ENCODE data around the gene MUC7. TPM values are rescaled to one million over a fixed set of nuclear protein-coding genes. Genes with fewer than 3 reads are reported as not detected.

The MUC7 gene
- total and polyA plus RNA-seq, 10 donors = not detected

DNA sequence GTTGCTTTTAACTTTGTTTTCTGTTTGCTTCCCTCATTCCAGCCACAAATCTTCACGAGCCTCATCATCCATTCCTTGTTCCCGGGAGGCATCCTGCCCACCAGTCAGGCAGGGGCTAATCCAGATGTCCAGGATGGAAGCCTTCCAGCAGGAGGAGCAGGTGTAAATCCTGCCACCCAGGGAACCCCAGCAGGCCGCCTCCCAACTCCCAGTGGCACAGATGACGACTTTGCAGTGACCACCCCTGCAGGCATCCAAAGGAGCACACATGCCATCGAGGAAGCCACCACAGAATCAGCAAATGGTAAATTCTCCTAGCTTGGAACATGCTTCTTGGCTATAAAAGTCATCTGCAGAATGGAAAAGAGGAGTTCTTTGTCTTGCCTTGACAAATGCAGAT is 59.0 kb downstream of the MUC7 start:
- Histone ChIP-seq H3K4me3 (no peak overlapping the region), H3K4me1 (no peaks in the 10 kb centered on the region), H3K27me3 (replicated peaks in 1 of 7) (peaks cover 0 to 15% (median 0%) of the 10 kb centered on the region in 7 donors), H3K27ac (no peak overlapping the region), H3K36me3 (no peaks in the 10 kb centered on the region), H3K9me3 (no peaks in the 10 kb centered on the region)
- no peak for DNase-seq
- TF ChIP-seq, protein P1, sequence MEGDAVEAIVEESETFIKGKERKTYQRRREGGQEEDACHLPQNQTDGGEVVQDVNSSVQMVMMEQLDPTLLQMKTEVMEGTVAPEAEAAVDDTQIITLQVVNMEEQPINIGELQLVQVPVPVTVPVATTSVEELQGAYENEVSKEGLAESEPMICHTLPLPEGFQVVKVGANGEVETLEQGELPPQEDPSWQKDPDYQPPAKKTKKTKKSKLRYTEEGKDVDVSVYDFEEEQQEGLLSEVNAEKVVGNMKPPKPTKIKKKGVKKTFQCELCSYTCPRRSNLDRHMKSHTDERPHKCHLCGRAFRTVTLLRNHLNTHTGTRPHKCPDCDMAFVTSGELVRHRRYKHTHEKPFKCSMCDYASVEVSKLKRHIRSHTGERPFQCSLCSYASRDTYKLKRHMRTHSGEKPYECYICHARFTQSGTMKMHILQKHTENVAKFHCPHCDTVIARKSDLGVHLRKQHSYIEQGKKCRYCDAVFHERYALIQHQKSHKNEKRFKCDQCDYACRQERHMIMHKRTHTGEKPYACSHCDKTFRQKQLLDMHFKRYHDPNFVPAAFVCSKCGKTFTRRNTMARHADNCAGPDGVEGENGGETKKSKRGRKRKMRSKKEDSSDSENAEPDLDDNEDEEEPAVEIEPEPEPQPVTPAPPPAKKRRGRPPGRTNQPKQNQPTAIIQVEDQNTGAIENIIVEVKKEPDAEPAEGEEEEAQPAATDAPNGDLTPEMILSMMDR (IDR thresholded peaks at IDR 0.05 in 8 of 11, conservative IDR thresholded peaks at IDR 0.05 in 3 of 11) = no peak
- TF ChIP-seq POLR2A (IDR thresholded peaks at IDR 0.05) (no peak), POLR2AphosphoS5 (IDR thresholded peaks at IDR 0.05) (no peak)
- WGBS, 5 donors = 65 to 91% (median 73%) methylated on average over 5 of the region's 5 CpGs
- intact Hi-C loops (cut with DNase I; ENCODE audit: low total_unique reads) = no loop called here

DNA sequence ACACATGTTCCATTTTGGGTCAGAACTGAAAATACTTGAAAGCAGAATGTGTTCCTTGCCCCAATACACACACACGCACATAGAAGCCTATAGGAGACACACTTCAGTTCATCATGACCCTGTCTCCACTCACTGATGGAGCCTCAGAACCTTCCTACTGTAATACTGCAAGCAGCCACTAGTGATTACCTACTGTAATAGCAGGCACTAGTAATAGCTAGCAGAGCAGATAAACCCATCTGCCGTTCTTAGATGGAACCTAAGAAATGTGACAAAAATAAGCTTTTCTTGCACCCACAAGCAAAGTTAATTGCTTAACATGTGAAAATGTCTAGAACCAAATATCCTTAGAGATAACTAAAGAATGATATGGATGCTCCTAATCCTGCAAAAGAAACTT is 60.0 kb downstream of the MUC7 start:
- H3K4me1 ChIP-seq = no peaks in the 10 kb centered on the region

More for the DNA sequence above, 60.0 kb downstream of the MUC7 start:
- H3K27ac ChIP-seq = no peak overlapping the region
- 54 to 77% (median 66%) methylated on average over 2 of the region's 2 CpGs for WGBS, 5 donors
- H3K4me3 ChIP-seq = no peak overlapping the region
- no peak for DNase-seq
- no peaks in the 10 kb centered on the region for H3K9me3 ChIP-seq
- no peaks in the 10 kb centered on the region for H3K36me3 ChIP-seq
- TF ChIP-seq, protein P1 (IDR thresholded peaks at IDR 0.05 in 8 of 11, conservative IDR thresholded peaks at IDR 0.05 in 3 of 11) = no peak
- TF ChIP-seq POLR2A (IDR thresholded peaks at IDR 0.05) (no peak), POLR2AphosphoS5 (IDR thresholded peaks at IDR 0.05) (no peak)
- intact Hi-C loops (cut with DNase I; ENCODE audit: low total_unique reads) = no loop called here
- peaks cover 0 to 15% (median 0%) of the 10 kb centered on the region in 7 donors for H3K27me3 ChIP-seq (replicated peaks in 1 of 7)

Other genes starting within 250 kb of the MUC7 start
- gene FDCSP, start 246.1 kb upstream of the MUC7 start, total RNA-seq = 10 to 100 TPM in 2 of 7 donors, 1 to 10 TPM in 5; 2.8 to 23.6 (median 9.5) TPM
- 1,000 to 10,000 TPM in 1 of 3 donors, 100 to 1,000 TPM in 1, 10 to 100 TPM in 1; 31.9 to 1,396 (median 424) TPM for gene FDCSP, start 246.1 kb upstream of the MUC7 start, polyA plus RNA-seq
- not detected for gene CSN3, start 229.6 kb upstream of the MUC7 start, total RNA-seq
- under 1 TPM in 2 of 3 donors, not detected in 1; 0.30 to 0.52 TPM for gene CSN3, start 229.6 kb upstream of the MUC7 start, polyA plus RNA-seq
- not detected for gene CABS1, start 137.2 kb upstream of the MUC7 start, total RNA-seq
- not detected for gene CABS1, start 137.2 kb upstream of the MUC7 start, polyA plus RNA-seq
- not detected for gene SMR3A, start 111.4 kb upstream of the MUC7 start, total RNA-seq
- not detected for gene SMR3A, start 111.4 kb upstream of the MUC7 start, polyA plus RNA-seq
- not detected for gene SMR3B, start 89.1 kb upstream of the MUC7 start, total RNA-seq
- not detected for gene SMR3B, start 89.1 kb upstream of the MUC7 start, polyA plus RNA-seq
- gene OPRPN, start 74.3 kb upstream of the MUC7 start, total RNA-seq = not detected
- gene OPRPN, start 74.3 kb upstream of the MUC7 start, polyA plus RNA-seq = not detected
- gene AMTN, start 46.4 kb downstream of the MUC7 start, total RNA-seq = not detected
- not detected for gene AMTN, start 46.4 kb downstream of the MUC7 start, polyA plus RNA-seq
- not detected for gene AMBN, start 120.1 kb downstream of the MUC7 start, total RNA-seq
- gene AMBN, start 120.1 kb downstream of the MUC7 start, polyA plus RNA-seq = not detected
- gene ENAM, start 156.5 kb downstream of the MUC7 start, total RNA-seq = under 1 TPM in 2 of 7 donors, not detected in 5; 0.27 to 0.30 TPM
- under 1 TPM in 2 of 3 donors, not detected in 1; 0.02 to 0.03 TPM for gene ENAM, start 156.5 kb downstream of the MUC7 start, polyA plus RNA-seq
- gene JCHAIN, start 194.3 kb downstream of the MUC7 start, total RNA-seq = 1,000 to 10,000 TPM in 1 of 7 donors, 100 to 1,000 TPM in 6; 185 to 1,125 (median 538) TPM
- 100 to 1,000 TPM in 1 of 3 donors, 10 to 100 TPM in 2; 64.8 to 181 (median 96.9) TPM for gene JCHAIN, start 194.3 kb downstream of the MUC7 start, polyA plus RNA-seq
- 10 to 100 TPM; 29.0 to 45.1 (median 37.6) TPM for gene UTP3, start 216.3 kb downstream of the MUC7 start, total RNA-seq
- 10 to 100 TPM; 37.3 to 51.3 (median 47.3) TPM for gene UTP3, start 216.3 kb downstream of the MUC7 start, polyA plus RNA-seq
- gene RUFY3, start 249.8 kb downstream of the MUC7 start, total RNA-seq = 10 to 100 TPM; 41.6 to 96.8 (median 88.3) TPM
- 10 to 100 TPM; 19.2 to 29.1 (median 23.3) TPM for gene RUFY3, start 249.8 kb downstream of the MUC7 start, polyA plus RNA-seq